WERI-Rb-1 (cell line): ENCODE measurements around the gene MGAT3.
A peak's percentile ranks its signal among the peaks of the same experiment; 100 is the strongest.

Source experiments
- DNase-seq: peaks from one replicate; pipeline ENCODE4 v3.0.0-alpha.2; 2020
- H3K27ac ChIP-seq: fragments of 250-450 bp; sonication (Bioruptor Pico); 2 replicates; pipeline ENCODE4 v1.5.1; 2020; ENCODE audit warnings: mild to moderate bottlenecking, moderate library complexity
- H3K27me3 ChIP-seq: fragments of 250-450 bp; sonication (Bioruptor Pico); 2 replicates; pipeline ENCODE4 v1.5.1; 2021; ENCODE audit warnings: mild to moderate bottlenecking, low read depth, moderate library complexity; ENCODE audit not compliant: insufficient read depth, severe bottlenecking
- H3K36me3 ChIP-seq: fragments of 250-450 bp; sonication (Bioruptor Pico); 2 replicates; pipeline ENCODE4 v1.5.1; 2020; ENCODE audit warnings: mild to moderate bottlenecking, moderate library complexity
- H3K4me3 ChIP-seq: 2 replicates; pipeline ENCODE4 v1.5.1; 2011; ENCODE audit warnings: low read depth, mild to moderate bottlenecking, control low read depth, low read length
- H3K9me3 ChIP-seq: fragments of 250-450 bp; sonication (Bioruptor Pico); 2 replicates; pipeline ENCODE4 v1.5.1; 2021; ENCODE audit warnings: mild to moderate bottlenecking, moderate library complexity; ENCODE audit not compliant: severe bottlenecking
- TF ChIP-seq, protein P1 (sequence below): IDR thresholded peaks from 2 replicates; pipeline ENCODE4 v1.5.1; 2011; ENCODE audit warnings: low read depth, mild to moderate bottlenecking, control low read depth, inconsistent platforms, low read length

Gene MGAT3

GRCh38 chr22:39468487-39469325 lies 11.9 kb downstream of the MGAT3 start:
- TF ChIP-seq, protein P1, sequence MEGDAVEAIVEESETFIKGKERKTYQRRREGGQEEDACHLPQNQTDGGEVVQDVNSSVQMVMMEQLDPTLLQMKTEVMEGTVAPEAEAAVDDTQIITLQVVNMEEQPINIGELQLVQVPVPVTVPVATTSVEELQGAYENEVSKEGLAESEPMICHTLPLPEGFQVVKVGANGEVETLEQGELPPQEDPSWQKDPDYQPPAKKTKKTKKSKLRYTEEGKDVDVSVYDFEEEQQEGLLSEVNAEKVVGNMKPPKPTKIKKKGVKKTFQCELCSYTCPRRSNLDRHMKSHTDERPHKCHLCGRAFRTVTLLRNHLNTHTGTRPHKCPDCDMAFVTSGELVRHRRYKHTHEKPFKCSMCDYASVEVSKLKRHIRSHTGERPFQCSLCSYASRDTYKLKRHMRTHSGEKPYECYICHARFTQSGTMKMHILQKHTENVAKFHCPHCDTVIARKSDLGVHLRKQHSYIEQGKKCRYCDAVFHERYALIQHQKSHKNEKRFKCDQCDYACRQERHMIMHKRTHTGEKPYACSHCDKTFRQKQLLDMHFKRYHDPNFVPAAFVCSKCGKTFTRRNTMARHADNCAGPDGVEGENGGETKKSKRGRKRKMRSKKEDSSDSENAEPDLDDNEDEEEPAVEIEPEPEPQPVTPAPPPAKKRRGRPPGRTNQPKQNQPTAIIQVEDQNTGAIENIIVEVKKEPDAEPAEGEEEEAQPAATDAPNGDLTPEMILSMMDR: no peak
- Histone ChIP-seq H3K9me3 (no peaks in the 10 kb centered on the region), H3K36me3 (no peaks in the 10 kb centered on the region), H3K27me3 (no peaks in the 10 kb centered on the region), H3K27ac (peak overlapping the region; percentile 88), H3K4me3 (no peak overlapping the region)
- no peak for DNase-seq

GRCh38 chr22:39469326-39469680 lies 12.5 kb downstream of the MGAT3 start:
- DNase-seq: no peak
- H3K27ac ChIP-seq: peak overlapping the region; percentile 88
- TF ChIP-seq, protein P1: no peak

DNA sequence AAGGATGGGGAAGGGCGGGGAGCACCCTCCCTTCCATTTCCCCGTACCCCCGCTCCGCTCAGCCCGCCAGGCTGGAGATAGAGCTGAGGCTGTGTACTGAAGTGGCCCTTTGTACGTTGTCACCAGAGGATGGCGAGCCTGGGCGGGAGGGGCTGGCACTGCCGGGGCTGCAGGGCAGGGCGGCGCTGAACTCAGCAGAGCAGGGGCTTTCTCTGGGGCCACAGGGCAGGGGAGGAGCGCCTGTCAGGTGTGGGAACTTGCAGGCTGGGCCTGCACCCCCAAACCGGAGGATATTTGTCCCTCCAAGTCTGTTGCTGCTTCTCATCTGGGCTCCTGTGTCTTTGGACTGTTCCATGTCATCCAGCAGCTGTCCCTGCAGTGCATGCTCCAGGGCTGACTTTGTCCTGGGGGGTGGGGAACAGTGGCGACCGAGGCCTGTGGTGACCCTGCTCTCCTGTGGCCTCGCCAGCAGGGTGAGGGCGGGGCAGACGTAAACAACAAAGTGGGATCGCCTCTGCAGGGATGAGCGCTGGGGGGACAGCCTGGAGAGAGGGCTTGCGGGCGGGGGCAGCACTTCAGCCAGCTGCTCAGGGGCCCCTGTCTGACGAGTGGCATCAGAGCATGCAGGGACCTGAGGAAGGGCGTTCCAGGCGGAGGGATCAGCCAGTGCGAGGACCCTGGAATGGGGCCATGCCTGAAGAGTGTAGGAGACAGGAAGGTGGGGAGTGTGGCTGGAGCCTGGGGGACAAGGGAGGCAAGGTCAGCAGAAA lies 13.1 kb downstream of the MGAT3 start:
- Histone ChIP-seq H3K27ac (peak overlapping the region; percentile 88), H3K9me3 (no peaks in the 10 kb centered on the region), H3K27me3 (no peaks in the 10 kb centered on the region), H3K4me3 (no peak overlapping the region), H3K36me3 (no peaks in the 10 kb centered on the region)
- TF ChIP-seq, protein P1: no peak
- DNase-seq: peak; percentile 94

More at GRCh38 chr22:39469326-39469680, 12.5 kb downstream of the MGAT3 start:
- Histone ChIP-seq H3K27me3 (no peaks in the 10 kb centered on the region), H3K36me3 (no peaks in the 10 kb centered on the region), H3K9me3 (no peaks in the 10 kb centered on the region), H3K4me3 (no peak overlapping the region)

GRCh38 chr22:39470451-39471291 lies 13.9 kb downstream of the MGAT3 start:
- Histone ChIP-seq H3K36me3 (no peaks in the 10 kb centered on the region), H3K27me3 (no peaks in the 10 kb centered on the region), H3K9me3 (no peaks in the 10 kb centered on the region), H3K27ac (peak overlapping the region; percentile 88), H3K4me3 (no peak overlapping the region)
- TF ChIP-seq, protein P1: no peak
- DNase-seq: peak; percentile 84

GRCh38 chr22:39471381-39472141 lies 14.7 kb downstream of the MGAT3 start:
- no peak overlapping the region for H3K4me3 ChIP-seq
- no peaks in the 10 kb centered on the region for H3K9me3 ChIP-seq
- peak overlapping the region; percentile 88 for H3K27ac ChIP-seq

More at GRCh38 chr22:39471381-39472141, 14.7 kb downstream of the MGAT3 start:
- peak; percentile 30 for DNase-seq
- TF ChIP-seq, protein P1: no peak
- H3K27me3 ChIP-seq: no peaks in the 10 kb centered on the region
- no peaks in the 10 kb centered on the region; the same call in 1 of the 2 replicates for H3K36me3 ChIP-seq
